Measurements from ENCODE around the gene SHB. TPM values are rescaled to one million over a fixed set of nuclear protein-coding genes. Genes with fewer than 3 reads are reported as not detected.

Gene SHB
- total and polyA plus RNA-seq, 2 donors (not counting 3 experiments of a cell fraction or from before 2014, with no cell fraction given), result 13.4 to 24.9 TPM

DNA sequence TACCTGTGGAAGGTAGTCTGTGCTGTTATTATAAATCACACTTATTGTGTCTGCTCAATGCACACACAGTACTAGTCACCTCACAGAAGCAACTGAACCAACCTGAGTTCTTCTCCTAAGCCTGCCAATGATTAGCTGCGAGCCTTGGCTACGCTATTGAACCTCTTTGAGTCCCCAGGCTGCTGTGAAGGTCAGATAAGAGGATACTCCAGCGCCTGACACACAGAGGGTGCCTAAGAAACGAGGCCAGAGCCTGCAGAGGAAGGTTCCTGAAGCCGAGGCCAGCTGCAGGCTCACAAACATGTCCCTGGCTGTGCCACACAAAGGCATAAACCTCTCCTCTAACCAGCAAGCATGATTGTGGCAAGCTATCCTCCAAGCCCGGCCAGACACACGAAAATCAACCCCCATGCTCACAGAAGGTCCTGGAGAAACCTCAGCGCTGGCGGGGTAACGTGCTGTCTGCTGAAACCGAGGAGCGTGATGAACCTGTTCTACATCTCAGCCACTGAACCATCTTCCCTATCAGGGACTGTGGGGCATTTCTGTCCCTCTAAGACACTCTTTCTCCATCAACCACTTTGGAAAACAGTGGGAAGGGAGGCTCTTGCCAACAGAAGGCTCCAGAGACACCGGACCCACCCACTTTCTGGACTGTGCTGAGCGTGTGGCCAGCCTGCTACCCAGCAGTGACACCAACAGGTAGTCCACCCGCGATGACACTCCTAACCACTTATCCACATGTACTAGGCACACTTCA lies 111.9 kb downstream of the SHB start:
- dilution Hi-C loops (cut with MboI; ENCODE audit: extremely low pct_ligation_motif_present, low sequenced_read_pairs) (no loop called here), intact Hi-C loops (cut with micrococcal nuclease) (no loop called here)
- Histone ChIP-seq H3K79me2 (ENCODE audit: control insufficient read depth, insufficient read depth, low read length) (no peaks in the 10 kb centered on the region), H3K9me3 (replicated peaks; ENCODE audit: control insufficient read depth, insufficient read depth, low read length) (no peaks in the 10 kb centered on the region), H4K20me1 (replicated peaks; ENCODE audit: control insufficient read depth, extremely low read depth, insufficient read depth, low read length) (no peaks in the 10 kb centered on the region), H2AFZ (ENCODE audit: low read depth, low read length) (no peak overlapping the region), H3K27ac (ENCODE audit: insufficient read depth, low read depth, low read length) (no peak overlapping the region), H3K4me2 (ENCODE audit: insufficient read depth, low read length) (no peak overlapping the region), H3K9ac (replicated peaks; ENCODE audit: extremely low read depth, insufficient read depth, low read length) (no peak overlapping the region), H3K4me1 (ENCODE audit: control insufficient read depth, extremely low read depth, insufficient read depth, low read length) (peaks cover 21% of the 10 kb centered on the region), H3K27me3 (ENCODE audit: control insufficient read depth in 2 of 2, insufficient read depth in 2 of 2, low read length in 2 of 2) (no peaks in the 10 kb centered on the region), H3K4me3 (replicated peaks in 1 of 3; ENCODE audit: insufficient read depth in 1 of 3, low read depth in 1 of 3, low read length in 3 of 3) (no peak overlapping the region), H3K9me1 (replicated peaks; ENCODE audit: control insufficient read depth, extremely low read depth, insufficient read depth, low read length) (no peaks in the 10 kb centered on the region), H3K36me3 (ENCODE audit: control insufficient read depth in 2 of 2, extremely low read depth in 1 of 2, insufficient read depth in 2 of 2, low read length in 2 of 2) (peaks cover 0 to 7% of the 10 kb centered on the region in 2 experiments)
- no TSS peak for BruUV-seq (replicated peaks)
- DNase-seq (ENCODE audit: low read depth, low spot score) (no peak), FAIRE-seq (no peak)
- POLR2A ChIA-PET, result no interaction called here
- CTCF ChIA-PET, result interaction anchor here (1.5 to 3.0 kb wide), 2 partner anchors 43 to 131 kb away, joined by 4 to 8 read pairs; no protein-coding TSS in a partner anchor
- TF ChIP-seq GATA2 (IDR thresholded peaks at IDR 0.05; ENCODE audit: insufficient read depth, insufficient read length, low read depth, low read length) (no peak), JUN (IDR thresholded peaks at IDR 0.05; ENCODE audit: borderline replicate concordance, insufficient read depth, insufficient read length, low read depth) (no peak), EZH2 (IDR thresholded peaks at IDR 0.05; ENCODE audit: borderline replicate concordance, low read depth, low read length, severe bottlenecking) (no peak), MYC (IDR thresholded peaks at IDR 0.05; ENCODE audit: low read depth, low read length) (no peak), POLR2A (IDR thresholded peaks at IDR 0.05; ENCODE audit: low read depth, low read length) (no peak), POLR2AphosphoS5 (IDR thresholded peaks at IDR 0.05; ENCODE audit: insufficient read depth, low read depth, low read length) (no peak), FOS (IDR thresholded peaks at IDR 0.05; ENCODE audit: borderline replicate concordance, insufficient read depth, low read length) (no peak)
- TF ChIP-seq, protein P1, sequence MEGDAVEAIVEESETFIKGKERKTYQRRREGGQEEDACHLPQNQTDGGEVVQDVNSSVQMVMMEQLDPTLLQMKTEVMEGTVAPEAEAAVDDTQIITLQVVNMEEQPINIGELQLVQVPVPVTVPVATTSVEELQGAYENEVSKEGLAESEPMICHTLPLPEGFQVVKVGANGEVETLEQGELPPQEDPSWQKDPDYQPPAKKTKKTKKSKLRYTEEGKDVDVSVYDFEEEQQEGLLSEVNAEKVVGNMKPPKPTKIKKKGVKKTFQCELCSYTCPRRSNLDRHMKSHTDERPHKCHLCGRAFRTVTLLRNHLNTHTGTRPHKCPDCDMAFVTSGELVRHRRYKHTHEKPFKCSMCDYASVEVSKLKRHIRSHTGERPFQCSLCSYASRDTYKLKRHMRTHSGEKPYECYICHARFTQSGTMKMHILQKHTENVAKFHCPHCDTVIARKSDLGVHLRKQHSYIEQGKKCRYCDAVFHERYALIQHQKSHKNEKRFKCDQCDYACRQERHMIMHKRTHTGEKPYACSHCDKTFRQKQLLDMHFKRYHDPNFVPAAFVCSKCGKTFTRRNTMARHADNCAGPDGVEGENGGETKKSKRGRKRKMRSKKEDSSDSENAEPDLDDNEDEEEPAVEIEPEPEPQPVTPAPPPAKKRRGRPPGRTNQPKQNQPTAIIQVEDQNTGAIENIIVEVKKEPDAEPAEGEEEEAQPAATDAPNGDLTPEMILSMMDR (IDR thresholded peaks at IDR 0.05; ENCODE audit: extremely low read depth in 1 of 2, insufficient read depth in 1 of 2, low read depth in 1 of 2, low read length in 2 of 2), result no peak
- TF ChIP-seq, protein P2, sequence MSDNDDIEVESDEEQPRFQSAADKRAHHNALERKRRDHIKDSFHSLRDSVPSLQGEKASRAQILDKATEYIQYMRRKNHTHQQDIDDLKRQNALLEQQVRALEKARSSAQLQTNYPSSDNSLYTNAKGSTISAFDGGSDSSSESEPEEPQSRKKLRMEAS (IDR thresholded peaks at IDR 0.05; ENCODE audit: insufficient read depth, insufficient read length), result no peak

All from endothelial cell of umbilical vein (primary cell).